HUES48 (cell line): ENCODE measurements around the gene PDZD8.

ENCODE experiments used
- H3K27ac ChIP-seq: one replicate; pipeline ENCODE4 v1.7.0; 2013; ENCODE audit warnings: low read depth, low read length, inconsistent platforms
- H3K27me3 ChIP-seq: 2 replicates; pipeline ENCODE4 v1.6.1; 2013; ENCODE audit warnings: mild to moderate bottlenecking, low read length; ENCODE audit not compliant: control insufficient read depth, insufficient read depth
- H3K36me3 ChIP-seq: 2 replicates; pipeline ENCODE4 v1.6.1; 2013; ENCODE audit warnings: low read length; ENCODE audit not compliant: control insufficient read depth, insufficient read depth
- H3K4me1 ChIP-seq: 2 replicates; pipeline ENCODE4 v1.6.1; 2013; ENCODE audit warnings: mild to moderate bottlenecking, low read length; ENCODE audit not compliant: control insufficient read depth, insufficient read depth
- H3K4me3 ChIP-seq: 2 replicates; pipeline ENCODE4 v1.5.1; 2013; ENCODE audit warnings: mild to moderate bottlenecking, low read depth, low read length
- H3K9ac ChIP-seq: 2 replicates; pipeline ENCODE4 v1.6.1; 2013; ENCODE audit warnings: mild to moderate bottlenecking, low read depth, low read length, moderate library complexity
- H3K9me3 ChIP-seq: 2 replicates; pipeline ENCODE4 v1.6.1; 2013; ENCODE audit warnings: low read length; ENCODE audit not compliant: control insufficient read depth, insufficient read depth

Gene PDZD8

GRCh38 chr10:117266812-117267211 lies 108.4 kb downstream of the PDZD8 start:
- H3K27me3 ChIP-seq: no peaks in the 10 kb centered on the region
- no peak overlapping the region for H3K27ac ChIP-seq
- H3K4me1 ChIP-seq: no peaks in the 10 kb centered on the region
- H3K4me3 ChIP-seq: no peak overlapping the region
- no peaks in the 10 kb centered on the region for H3K9me3 ChIP-seq
- no peak overlapping the region for H3K9ac ChIP-seq
- H3K36me3 ChIP-seq: no peaks in the 10 kb centered on the region

GRCh38 chr10:117266400-117266799 lies 108.8 kb downstream of the PDZD8 start:
- Histone ChIP-seq H3K4me1 (no peaks in the 10 kb centered on the region), H3K9me3 (no peaks in the 10 kb centered on the region), H3K27ac (no peak overlapping the region), H3K4me3 (no peak overlapping the region), H3K27me3 (no peaks in the 10 kb centered on the region), H3K36me3 (no peaks in the 10 kb centered on the region), H3K9ac (no peak overlapping the region)

GRCh38 chr10:117264782-117265181 lies 110.5 kb downstream of the PDZD8 start:
- H3K27ac ChIP-seq: no peak overlapping the region
- no peaks in the 10 kb centered on the region for H3K9me3 ChIP-seq
- H3K4me3 ChIP-seq: no peak overlapping the region

GRCh38 chr10:117262903-117263293 lies 112.3 kb downstream of the PDZD8 start:
- no peaks in the 10 kb centered on the region for H3K27me3 ChIP-seq
- no peak overlapping the region for H3K27ac ChIP-seq
- no peaks in the 10 kb centered on the region for H3K9me3 ChIP-seq
- no peaks in the 10 kb centered on the region for H3K4me1 ChIP-seq
- H3K36me3 ChIP-seq: no peaks in the 10 kb centered on the region
- H3K9ac ChIP-seq: no peak overlapping the region
- no peak overlapping the region for H3K4me3 ChIP-seq

More at GRCh38 chr10:117264782-117265181, 110.5 kb downstream of the PDZD8 start:
- Histone ChIP-seq H3K27me3 (no peaks in the 10 kb centered on the region), H3K36me3 (no peaks in the 10 kb centered on the region), H3K4me1 (no peaks in the 10 kb centered on the region), H3K9ac (no peak overlapping the region)

GRCh38 chr10:117262291-117262902 lies 112.8 kb downstream of the PDZD8 start:
- H3K27me3 ChIP-seq: no peaks in the 10 kb centered on the region
- H3K9me3 ChIP-seq: no peaks in the 10 kb centered on the region
- H3K36me3 ChIP-seq: no peaks in the 10 kb centered on the region
- no peak overlapping the region for H3K27ac ChIP-seq
- H3K9ac ChIP-seq: no peak overlapping the region
- no peak overlapping the region for H3K4me3 ChIP-seq
- no peaks in the 10 kb centered on the region for H3K4me1 ChIP-seq

- H3K9me3 ChIP-seq: no peaks in the 10 kb centered on the region
- no peaks in the 10 kb centered on the region for H3K36me3 ChIP-seq
- no peak overlapping the region for H3K9ac ChIP-seq
- no peaks in the 10 kb centered on the region for H3K4me1 ChIP-seq
- no peak overlapping the region for H3K27ac ChIP-seq
- H3K4me3 ChIP-seq: no peak overlapping the region
- no peaks in the 10 kb centered on the region for H3K27me3 ChIP-seq
These were observed 113.7 kb downstream of the PDZD8 start for GRCh38 chr10:117261501-117261900.

- Histone ChIP-seq H3K36me3 (no peaks in the 10 kb centered on the region), H3K27me3 (no peaks in the 10 kb centered on the region), H3K9me3 (no peaks in the 10 kb centered on the region), H3K4me3 (no peak overlapping the region), H3K4me1 (no peaks in the 10 kb centered on the region), H3K9ac (no peak overlapping the region), H3K27ac (no peak overlapping the region)
These were observed 115.2 kb downstream of the PDZD8 start for GRCh38 chr10:117260084-117260483.

GRCh38 chr10:117259279-117259678 lies 116.0 kb downstream of the PDZD8 start:
- H3K36me3 ChIP-seq: no peaks in the 10 kb centered on the region
- H3K27ac ChIP-seq: no peak overlapping the region

GRCh38 chr10:117257721-117258120 lies 117.5 kb downstream of the PDZD8 start:
- Histone ChIP-seq H3K4me3 (no peak overlapping the region), H3K4me1 (no peaks in the 10 kb centered on the region), H3K27ac (no peak overlapping the region), H3K9ac (no peak overlapping the region), H3K36me3 (no peaks in the 10 kb centered on the region), H3K9me3 (no peaks in the 10 kb centered on the region), H3K27me3 (no peaks in the 10 kb centered on the region)

More at GRCh38 chr10:117259279-117259678, 116.0 kb downstream of the PDZD8 start:
- no peaks in the 10 kb centered on the region for H3K9me3 ChIP-seq
- no peaks in the 10 kb centered on the region for H3K27me3 ChIP-seq
- no peak overlapping the region for H3K4me3 ChIP-seq
- no peaks in the 10 kb centered on the region for H3K4me1 ChIP-seq
- no peak overlapping the region for H3K9ac ChIP-seq

- Histone ChIP-seq H3K36me3 (no peaks in the 10 kb centered on the region), H3K4me1 (no peaks in the 10 kb centered on the region), H3K9ac (no peak overlapping the region), H3K27ac (no peak overlapping the region), H3K4me3 (no peak overlapping the region), H3K9me3 (no peaks in the 10 kb centered on the region), H3K27me3 (no peaks in the 10 kb centered on the region)
These were observed 118.3 kb downstream of the PDZD8 start for GRCh38 chr10:117256910-117257309.

GRCh38 chr10:117255835-117256460 lies 119.3 kb downstream of the PDZD8 start:
- Histone ChIP-seq H3K9ac (no peak overlapping the region), H3K27ac (no peak overlapping the region), H3K4me3 (no peak overlapping the region), H3K9me3 (no peaks in the 10 kb centered on the region), H3K27me3 (no peaks in the 10 kb centered on the region), H3K36me3 (no peaks in the 10 kb centered on the region), H3K4me1 (peaks cover 4% of the 10 kb centered on the region; the same call in 1 of the 2 replicates)
